ENCODE data around the gene ATP9A. TPM values are rescaled to one million over a fixed set of nuclear protein-coding genes. Genes with fewer than 3 reads are reported as not detected.

The ATP9A gene
- total and polyA plus RNA-seq, 2 donors (not counting 1 experiment from before 2014, with no cell fraction given), result 23.3 to 96.3 TPM

DNA sequence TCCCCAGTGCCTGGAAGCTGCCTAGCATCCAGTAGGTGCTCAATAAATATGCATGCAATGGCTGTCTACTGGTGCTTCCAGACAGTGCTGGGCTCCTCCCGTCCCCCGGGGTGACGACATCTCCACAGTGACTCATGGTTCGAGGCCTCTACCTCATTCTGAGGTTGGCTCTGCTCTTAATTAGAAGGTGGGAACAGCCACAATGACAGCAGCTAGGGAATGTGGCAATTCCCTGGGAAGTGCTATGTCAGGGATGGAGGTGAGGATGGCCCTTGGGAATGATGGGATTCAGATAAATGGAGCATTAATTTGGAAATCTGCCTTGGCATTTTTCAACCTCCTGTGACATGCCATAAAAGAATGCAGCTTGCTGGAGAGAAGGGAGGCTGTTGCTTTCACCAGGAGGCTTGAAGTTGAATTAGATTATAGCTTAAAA lies 182.2 kb downstream of the ATP9A start:
- Histone ChIP-seq H3K79me2 (ENCODE audit: control insufficient read depth, insufficient read depth, low read length) (no peaks in the 10 kb centered on the region), H3K36me3 (ENCODE audit: control insufficient read depth, insufficient read depth, low read length) (no peaks in the 10 kb centered on the region), H3K27me3 (ENCODE audit: control insufficient read depth, insufficient read depth, low read length) (no peaks in the 10 kb centered on the region), H4K20me1 (ENCODE audit: control insufficient read depth, extremely low read depth, insufficient read depth, low read length) (no peaks in the 10 kb centered on the region), H3K9ac (ENCODE audit: insufficient read depth, low read length) (no peak overlapping the region), H3K27ac (ENCODE audit: insufficient read depth, low read length) (no peak overlapping the region), H3K4me2 (ENCODE audit: extremely low read depth, insufficient read depth, low read length) (no peak overlapping the region), H3K4me3 (replicated peaks in 1 of 4; ENCODE audit: control extremely low read depth in 1 of 4, insufficient read depth in 1 of 4, low read depth in 3 of 4, low read length in 4 of 4) (no peak overlapping the region), H2AFZ (ENCODE audit: low read length) (no peak overlapping the region), H3K4me1 (ENCODE audit: control insufficient read depth, extremely low read depth, insufficient read depth, low read length) (peaks cover 2% of the 10 kb centered on the region), H3K9me3 (ENCODE audit: control insufficient read depth, insufficient read depth, low read depth, low read length) (no peaks in the 10 kb centered on the region)
- TF ChIP-seq EZH2 (IDR thresholded peaks at IDR 0.05; ENCODE audit: low read length, missing control alignments), result no peak
- TF ChIP-seq, protein P1, sequence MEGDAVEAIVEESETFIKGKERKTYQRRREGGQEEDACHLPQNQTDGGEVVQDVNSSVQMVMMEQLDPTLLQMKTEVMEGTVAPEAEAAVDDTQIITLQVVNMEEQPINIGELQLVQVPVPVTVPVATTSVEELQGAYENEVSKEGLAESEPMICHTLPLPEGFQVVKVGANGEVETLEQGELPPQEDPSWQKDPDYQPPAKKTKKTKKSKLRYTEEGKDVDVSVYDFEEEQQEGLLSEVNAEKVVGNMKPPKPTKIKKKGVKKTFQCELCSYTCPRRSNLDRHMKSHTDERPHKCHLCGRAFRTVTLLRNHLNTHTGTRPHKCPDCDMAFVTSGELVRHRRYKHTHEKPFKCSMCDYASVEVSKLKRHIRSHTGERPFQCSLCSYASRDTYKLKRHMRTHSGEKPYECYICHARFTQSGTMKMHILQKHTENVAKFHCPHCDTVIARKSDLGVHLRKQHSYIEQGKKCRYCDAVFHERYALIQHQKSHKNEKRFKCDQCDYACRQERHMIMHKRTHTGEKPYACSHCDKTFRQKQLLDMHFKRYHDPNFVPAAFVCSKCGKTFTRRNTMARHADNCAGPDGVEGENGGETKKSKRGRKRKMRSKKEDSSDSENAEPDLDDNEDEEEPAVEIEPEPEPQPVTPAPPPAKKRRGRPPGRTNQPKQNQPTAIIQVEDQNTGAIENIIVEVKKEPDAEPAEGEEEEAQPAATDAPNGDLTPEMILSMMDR (conservative IDR thresholded peaks at IDR 0.05 in 1 of 2, IDR thresholded peaks at IDR 0.05 in 1 of 2; ENCODE audit: low read depth in 1 of 2, low read length in 2 of 2), result no peak
- peak; percentile 48 to 91 for DNase-seq (ENCODE audit: low read depth in 2 of 2)

DNA sequence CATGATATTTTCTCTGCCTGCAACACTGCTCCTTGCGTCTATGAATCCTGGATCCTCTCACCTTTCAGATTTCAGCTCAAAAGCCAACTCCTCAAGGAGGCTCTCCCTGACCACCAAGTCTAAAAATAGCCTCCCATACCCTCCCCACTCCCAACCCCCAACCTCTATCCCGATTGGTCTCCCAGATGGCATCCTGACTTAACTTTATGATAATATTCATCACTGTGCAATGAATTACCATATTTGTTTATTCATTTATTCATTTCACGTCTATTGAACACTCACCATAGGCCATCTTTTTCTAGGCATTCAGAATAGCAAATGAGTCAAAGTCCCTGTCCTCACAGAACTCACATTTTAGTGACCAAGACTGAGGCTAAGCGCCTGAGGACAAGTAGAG lies 183.0 kb downstream of the ATP9A start:
- no peak overlapping the region for H2AFZ ChIP-seq (ENCODE audit: low read length)

DNA sequence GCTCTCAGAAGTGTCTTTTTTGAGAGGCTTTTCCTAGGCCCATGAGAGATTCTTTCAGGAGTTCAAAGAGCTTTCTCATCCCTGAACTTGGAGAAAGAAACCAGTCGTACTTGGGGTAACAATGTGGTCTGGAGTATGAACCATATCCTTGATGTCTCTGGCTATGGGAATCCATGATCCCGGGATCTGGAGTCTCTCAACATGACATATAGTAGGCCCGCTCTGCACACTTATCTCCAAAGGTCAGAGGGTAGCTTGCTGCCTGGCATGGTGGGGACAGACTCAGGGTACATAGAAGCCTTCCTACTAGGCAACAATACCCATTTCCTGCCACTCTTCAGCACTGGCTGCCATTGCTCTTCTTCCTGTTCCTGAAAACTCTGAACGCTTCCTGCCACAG lies 183.5 kb downstream of the ATP9A start:
- Histone ChIP-seq H3K27me3 (ENCODE audit: control insufficient read depth, insufficient read depth, low read length) (no peaks in the 10 kb centered on the region), H4K20me1 (ENCODE audit: control insufficient read depth, extremely low read depth, insufficient read depth, low read length) (no peaks in the 10 kb centered on the region), H3K9ac (ENCODE audit: insufficient read depth, low read length) (no peak overlapping the region), H3K27ac (ENCODE audit: insufficient read depth, low read length) (no peak overlapping the region), H3K4me3 (replicated peaks in 1 of 4; ENCODE audit: control extremely low read depth in 1 of 4, insufficient read depth in 1 of 4, low read depth in 3 of 4, low read length in 4 of 4) (no peak overlapping the region), H2AFZ (ENCODE audit: low read length) (no peak overlapping the region), H3K36me3 (ENCODE audit: control insufficient read depth, insufficient read depth, low read length) (no peaks in the 10 kb centered on the region), H3K9me3 (ENCODE audit: control insufficient read depth, insufficient read depth, low read depth, low read length) (no peaks in the 10 kb centered on the region), H3K79me2 (ENCODE audit: control insufficient read depth, insufficient read depth, low read length) (no peaks in the 10 kb centered on the region), H3K4me1 (ENCODE audit: control insufficient read depth, extremely low read depth, insufficient read depth, low read length) (peaks cover 2% of the 10 kb centered on the region), H3K4me2 (ENCODE audit: extremely low read depth, insufficient read depth, low read length) (no peak overlapping the region)
- TF ChIP-seq, protein P1 (conservative IDR thresholded peaks at IDR 0.05 in 1 of 2, IDR thresholded peaks at IDR 0.05 in 1 of 2; ENCODE audit: low read depth in 1 of 2, low read length in 2 of 2), result no peak
- DNase-seq (ENCODE audit: low read depth in 2 of 2), result no peak

More for the DNA sequence above, 183.0 kb downstream of the ATP9A start:
- Histone ChIP-seq H3K9me3 (ENCODE audit: control insufficient read depth, insufficient read depth, low read depth, low read length) (no peaks in the 10 kb centered on the region), H3K79me2 (ENCODE audit: control insufficient read depth, insufficient read depth, low read length) (no peaks in the 10 kb centered on the region), H4K20me1 (ENCODE audit: control insufficient read depth, extremely low read depth, insufficient read depth, low read length) (no peaks in the 10 kb centered on the region), H3K36me3 (ENCODE audit: control insufficient read depth, insufficient read depth, low read length) (no peaks in the 10 kb centered on the region), H3K27ac (ENCODE audit: insufficient read depth, low read length) (no peak overlapping the region), H3K4me2 (ENCODE audit: extremely low read depth, insufficient read depth, low read length) (no peak overlapping the region), H3K27me3 (ENCODE audit: control insufficient read depth, insufficient read depth, low read length) (no peaks in the 10 kb centered on the region), H3K4me3 (replicated peaks in 1 of 4; ENCODE audit: control extremely low read depth in 1 of 4, insufficient read depth in 1 of 4, low read depth in 3 of 4, low read length in 4 of 4) (no peak overlapping the region), H3K9ac (ENCODE audit: insufficient read depth, low read length) (no peak overlapping the region), H3K4me1 (ENCODE audit: control insufficient read depth, extremely low read depth, insufficient read depth, low read length) (peaks cover 2% of the 10 kb centered on the region)
- TF ChIP-seq, protein P1 (conservative IDR thresholded peaks at IDR 0.05 in 1 of 2, IDR thresholded peaks at IDR 0.05 in 1 of 2; ENCODE audit: low read depth in 1 of 2, low read length in 2 of 2), result no peak
- TF ChIP-seq EZH2 (IDR thresholded peaks at IDR 0.05; ENCODE audit: low read length, missing control alignments), result no peak
- DNase-seq (ENCODE audit: low read depth in 2 of 2), result no peak
